ENCODE results near the gene RARG. TPM values are rescaled to one million over a fixed set of nuclear protein-coding genes. Genes with fewer than 3 reads are reported as not detected.

The RARG gene
- total RNA-seq: 10 to 100 TPM in 1 of 4 donors, 1 to 10 TPM in 2, not detected in 1; 2.6 to 15.4 (median 7.6) TPM

- intact Hi-C loops (cut with DNase I; ENCODE audit: low total_unique reads): no loop called here
- Histone ChIP-seq H3K27me3 (no peaks in the 10 kb centered on the region), H3K36me3 (no peaks in the 10 kb centered on the region), H3K4me1 (peaks cover 25 to 45% (median 39%) of the 10 kb centered on the region in 4 donors), H3K4me3 (peak within 1 kb of the TSS; percentile 38 to 61 (median 56)), H3K27ac (peak within 1 kb of the TSS; percentile 75 to 93 (median 80)), H3K9me3 (no peaks in the 10 kb centered on the region)
- TF ChIP-seq POLR2AphosphoS5 (IDR thresholded peaks at IDR 0.05) (no peak), POLR2A (IDR thresholded peaks at IDR 0.05) (no peak), EP300 (IDR thresholded peaks at IDR 0.05; ENCODE audit: low read depth) (no peak), CTCF (IDR thresholded peaks at IDR 0.05) (no peak)
- peak; percentile 71 for DNase-seq
- 0% methylated on average over 27 of the region's 44 CpGs; no CpG with 5 or more reads in 1 of the 2 donors for WGBS, 2 donors (ENCODE audit: low coverage in 1 of 2)
- in situ Hi-C loops (cut with MboI; ENCODE audit: low pct_ligation_motif_present in 1 of 4, low pct_unique_long_range_greater_than_20kb in 1 of 4, low sequenced_read_pairs in 3 of 4): no loop called here
These were observed at the start of gene RARG for GRCh38 chr12:53231921-53232645. Gene RARG, minus strand, starts transcription at chr12:53232209. Its CDS starts 4,664 bp downstream, at chr12:53227545.

- TF ChIP-seq POLR2AphosphoS5 (IDR thresholded peaks at IDR 0.05) (no peak), EP300 (IDR thresholded peaks at IDR 0.05; ENCODE audit: low read depth) (no peak), CTCF (IDR thresholded peaks at IDR 0.05) (no peak), POLR2A (IDR thresholded peaks at IDR 0.05) (no peak)
- no peak overlapping the region for H3K27ac ChIP-seq
- H3K9me3 ChIP-seq: no peaks in the 10 kb centered on the region
- DNase-seq: no peak
- no peaks in the 10 kb centered on the region for H3K27me3 ChIP-seq
- H3K4me1 ChIP-seq: no peaks in the 10 kb centered on the region
- H3K36me3 ChIP-seq: no peaks in the 10 kb centered on the region
- no peak overlapping the region for H3K4me3 ChIP-seq
- in situ Hi-C loops (cut with MboI; ENCODE audit: low pct_ligation_motif_present in 1 of 4, low pct_unique_long_range_greater_than_20kb in 1 of 4, low sequenced_read_pairs in 3 of 4) (loop anchor here in 3 of 4 donors (5.0 to 25.0 kb wide), 3 partner anchors 65 to 218 kb away; partner anchors contain the start of gene TNS2 (in 1 of the 3)), intact Hi-C loops (cut with DNase I; ENCODE audit: low total_unique reads) (loop anchor here (10.0 kb wide), 1 partner anchor 215 kb away; no protein-coding TSS in a partner anchor)
- 85 to 91% methylated on average over 7 to 9 of the region's 9 CpGs for WGBS, 2 donors (ENCODE audit: low coverage in 1 of 2)
These were observed 48.0 kb upstream of the RARG start for GRCh38 chr12:53279888-53280498.

GRCh38 chr12:53279283-53279869 is 47.4 kb upstream of the RARG start:
- intact Hi-C loops (cut with DNase I; ENCODE audit: low total_unique reads): no loop called here
- Histone ChIP-seq H3K36me3 (no peaks in the 10 kb centered on the region), H3K4me3 (no peak overlapping the region), H3K27me3 (no peaks in the 10 kb centered on the region), H3K27ac (no peak overlapping the region), H3K4me1 (no peaks in the 10 kb centered on the region), H3K9me3 (no peaks in the 10 kb centered on the region)
- 86% methylated on average over 3 of the region's 3 CpGs; no CpG with 5 or more reads in 1 of the 2 donors for WGBS, 2 donors (ENCODE audit: low coverage in 1 of 2)
- peak; percentile 38 for DNase-seq
- no peak for TF ChIP-seq EP300 (IDR thresholded peaks at IDR 0.05; ENCODE audit: low read depth)
- no peak for TF ChIP-seq POLR2A (IDR thresholded peaks at IDR 0.05)
- no peak for TF ChIP-seq POLR2AphosphoS5 (IDR thresholded peaks at IDR 0.05)
- TF ChIP-seq CTCF (IDR thresholded peaks at IDR 0.05): no peak
- in situ Hi-C loops (cut with MboI; ENCODE audit: low pct_ligation_motif_present in 1 of 4, low pct_unique_long_range_greater_than_20kb in 1 of 4, low sequenced_read_pairs in 3 of 4): loop anchor here in 1 of 4 donors (25.0 kb wide), 1 partner anchor 217 kb away; the partner anchor contains the start of gene TNS2

GRCh38 chr12:53277981-53278380 is 46.0 kb upstream of the RARG start:
- no peaks in the 10 kb centered on the region for H3K27me3 ChIP-seq
- H3K9me3 ChIP-seq: no peaks in the 10 kb centered on the region
- no peak overlapping the region for H3K4me3 ChIP-seq
- in situ Hi-C loops (cut with MboI; ENCODE audit: low pct_ligation_motif_present in 1 of 4, low pct_unique_long_range_greater_than_20kb in 1 of 4, low sequenced_read_pairs in 3 of 4): loop anchor here in 1 of 4 donors (25.0 kb wide), 1 partner anchor 216 kb away; the partner anchor contains the start of gene TNS2
- no peaks in the 10 kb centered on the region for H3K36me3 ChIP-seq
- TF ChIP-seq CTCF (IDR thresholded peaks at IDR 0.05): no peak
- no peak for TF ChIP-seq POLR2AphosphoS5 (IDR thresholded peaks at IDR 0.05)
- no peak for TF ChIP-seq POLR2A (IDR thresholded peaks at IDR 0.05)
- no peak for TF ChIP-seq EP300 (IDR thresholded peaks at IDR 0.05; ENCODE audit: low read depth)
- intact Hi-C loops (cut with DNase I; ENCODE audit: low total_unique reads): no loop called here
- DNase-seq: no peak
- no peaks in the 10 kb centered on the region for H3K4me1 ChIP-seq
- no peak overlapping the region for H3K27ac ChIP-seq
- 97 to 100% methylated on average over 7 to 9 of the region's 9 CpGs for WGBS, 2 donors (ENCODE audit: low coverage in 1 of 2)

Measured in transverse colon (tissue), 4 donors.